ENCODE results near the gene AGER.

GRCh38 chr6:32149932-32150870 lies 33.9 kb downstream of the AGER start:
- TF ChIP-seq FOXA1 (IDR thresholded peaks at IDR 0.05) = no peak
- TF ChIP-seq FOXM1 (IDR thresholded peaks at IDR 0.05; ENCODE audit: borderline replicate concordance) = no peak
